Parathyroid adenoma (tissue), 2 donors: ENCODE measurements around the gene DYSF.
"Not testable (repeated sequence)": the region's sequence is repeated elsewhere in the genome, so short reads cannot be mapped to it uniquely, and the experiment has no call there.

ENCODE experiments used
- H2AFZ ChIP-seq: fragments of 300-600 bp; sonication (generic); one replicate; pipeline ENCODE4 v1.7.0; 2017; ENCODE audit warnings: antibody characterized with exemption, mild to moderate bottlenecking
- H3K27ac ChIP-seq: fragments of 300-600 bp; sonication (generic); one replicate; pipeline ENCODE4 v1.7.0; 2017
- H3K27me3 ChIP-seq: fragments of 300-600 bp; sonication (generic); one replicate; pipeline ENCODE4 v1.7.0; 2017; ENCODE audit warnings: low read length; ENCODE audit not compliant: control insufficient read depth, insufficient read depth
- H3K36me3 ChIP-seq: fragments of 300-600 bp; sonication (generic); one replicate; pipeline ENCODE4 v1.7.0; 2017; ENCODE audit warnings: low read length; ENCODE audit not compliant: control insufficient read depth, insufficient read depth
- H3K4me1 ChIP-seq: fragments of 300-600 bp; sonication (generic); one replicate; pipeline ENCODE4 v1.7.0; 2017; ENCODE audit warnings: control low read depth
- H3K4me2 ChIP-seq: fragments of 300-600 bp; sonication (generic); one replicate; pipeline ENCODE4 v1.7.0; 2017; ENCODE audit warnings: low read length
- H3K4me3 ChIP-seq: fragments of 300-600 bp; sonication (generic); one replicate; pipeline ENCODE4 v1.7.0; 2017; ENCODE audit warnings: low read depth, low read length
- H3K79me2 ChIP-seq: fragments of 300-600 bp; sonication (generic); one replicate; pipeline ENCODE4 v1.7.0; 2017; ENCODE audit warnings: control low read depth
- H3K9ac ChIP-seq: fragments of 300-600 bp; sonication (generic); one replicate; pipeline ENCODE4 v1.7.0; 2017; ENCODE audit warnings: mild to moderate bottlenecking
- H3K9me3 ChIP-seq: fragments of 300-600 bp; sonication (generic); one replicate; pipeline ENCODE4 v1.7.0; 2017; ENCODE audit warnings: low read length; ENCODE audit not compliant: control insufficient read depth
- TF ChIP-seq, protein P1 (sequence below): fragments of 300-600 bp; sonication (generic); IDR thresholded peaks from one replicate; pipeline ENCODE4 v1.7.0; 2017; ENCODE audit warnings: antibody characterized with exemption, mild to moderate bottlenecking
- donor health status: primary hyperparathyroidism.

DYSF gene

DNA sequence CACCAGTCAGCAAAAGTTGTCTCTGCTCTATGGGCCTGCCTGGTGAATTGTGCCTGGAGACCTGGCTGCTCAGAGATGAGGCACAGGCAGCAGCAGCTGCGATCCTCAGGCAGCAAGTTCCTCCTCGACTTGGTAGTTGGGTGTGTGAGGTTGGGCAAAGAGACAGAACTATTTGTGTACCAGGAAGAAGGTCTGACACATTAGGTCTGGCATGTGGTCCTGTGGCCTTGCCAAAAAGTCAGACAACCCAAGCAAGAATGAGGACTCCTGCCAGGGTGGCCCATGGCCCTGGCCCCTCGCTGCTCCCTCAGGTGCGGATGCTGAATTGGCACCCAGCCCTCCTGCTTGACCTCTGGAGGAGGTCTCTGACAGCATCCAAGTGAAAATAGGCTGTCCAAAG lies 192.7 kb downstream of the DYSF start:
- Histone ChIP-seq H3K4me1 (no peaks in the 10 kb centered on the region), H3K27ac (no peak overlapping the region), H3K4me3 (no peak overlapping the region), H3K9ac (no peak overlapping the region), H3K4me2 (no peak overlapping the region), H3K9me3 (no peaks in the 10 kb centered on the region), H2AFZ (no peak overlapping the region), H3K27me3 (no peaks in the 10 kb centered on the region), H3K79me2 (no peaks in the 10 kb centered on the region), H3K36me3 (no peaks in the 10 kb centered on the region)
- TF ChIP-seq, protein P1, sequence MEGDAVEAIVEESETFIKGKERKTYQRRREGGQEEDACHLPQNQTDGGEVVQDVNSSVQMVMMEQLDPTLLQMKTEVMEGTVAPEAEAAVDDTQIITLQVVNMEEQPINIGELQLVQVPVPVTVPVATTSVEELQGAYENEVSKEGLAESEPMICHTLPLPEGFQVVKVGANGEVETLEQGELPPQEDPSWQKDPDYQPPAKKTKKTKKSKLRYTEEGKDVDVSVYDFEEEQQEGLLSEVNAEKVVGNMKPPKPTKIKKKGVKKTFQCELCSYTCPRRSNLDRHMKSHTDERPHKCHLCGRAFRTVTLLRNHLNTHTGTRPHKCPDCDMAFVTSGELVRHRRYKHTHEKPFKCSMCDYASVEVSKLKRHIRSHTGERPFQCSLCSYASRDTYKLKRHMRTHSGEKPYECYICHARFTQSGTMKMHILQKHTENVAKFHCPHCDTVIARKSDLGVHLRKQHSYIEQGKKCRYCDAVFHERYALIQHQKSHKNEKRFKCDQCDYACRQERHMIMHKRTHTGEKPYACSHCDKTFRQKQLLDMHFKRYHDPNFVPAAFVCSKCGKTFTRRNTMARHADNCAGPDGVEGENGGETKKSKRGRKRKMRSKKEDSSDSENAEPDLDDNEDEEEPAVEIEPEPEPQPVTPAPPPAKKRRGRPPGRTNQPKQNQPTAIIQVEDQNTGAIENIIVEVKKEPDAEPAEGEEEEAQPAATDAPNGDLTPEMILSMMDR: no peak

DNA sequence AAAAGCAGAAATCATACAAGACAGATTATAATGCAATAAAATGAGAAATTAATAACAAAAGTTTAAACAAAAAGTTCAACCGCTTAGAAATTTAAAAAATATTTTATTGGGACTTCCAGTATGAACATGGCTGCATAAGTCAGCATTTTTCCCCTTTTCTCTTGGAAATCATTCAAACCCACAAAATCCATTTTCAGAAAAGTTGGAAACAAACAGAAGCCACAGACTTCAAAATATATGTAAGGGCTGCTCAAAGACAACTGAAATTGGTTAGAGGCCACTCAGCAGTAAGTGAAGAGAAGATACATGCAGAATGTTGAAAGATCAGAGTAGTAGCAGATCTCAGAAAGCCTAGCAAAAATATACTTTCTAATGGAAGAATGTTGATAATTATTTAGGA lies 194.0 kb downstream of the DYSF start:
- Histone ChIP-seq H3K4me1 (no peaks in the 10 kb centered on the region), H3K79me2 (no peaks in the 10 kb centered on the region), H3K9ac (no peak overlapping the region), H3K27ac (no peak overlapping the region), H3K4me3 (no peak overlapping the region), H3K4me2 (no peak overlapping the region), H3K9me3 (no peaks in the 10 kb centered on the region), H3K27me3 (no peaks in the 10 kb centered on the region), H2AFZ (no peak overlapping the region), H3K36me3 (no peaks in the 10 kb centered on the region)
- TF ChIP-seq, protein P1: no peak

DNA sequence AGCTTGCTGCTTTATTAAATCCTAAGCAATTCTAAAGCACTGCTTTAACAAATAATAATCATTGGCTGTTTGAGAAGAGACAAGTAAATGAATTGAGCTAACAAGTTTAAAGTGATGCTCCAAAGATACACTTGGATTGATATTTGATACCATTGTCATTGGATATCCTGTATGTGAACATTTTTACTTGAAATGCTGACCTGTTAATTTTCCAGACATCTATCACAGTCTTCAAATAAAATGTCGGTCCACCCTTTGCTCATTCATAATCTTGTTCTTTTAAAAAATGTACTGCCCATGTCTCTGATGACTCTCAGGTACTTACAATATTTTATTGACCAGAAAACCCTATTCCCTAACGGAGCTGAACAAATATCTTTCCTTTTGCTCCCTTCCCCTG lies 202.1 kb downstream of the DYSF start:
- Histone ChIP-seq H2AFZ (no peak overlapping the region), H3K4me1 (no peaks in the 10 kb centered on the region), H3K79me2 (no peaks in the 10 kb centered on the region), H3K4me3 (no peak overlapping the region), H3K36me3 (no peaks in the 10 kb centered on the region), H3K4me2 (no peak overlapping the region), H3K9me3 (no peaks in the 10 kb centered on the region), H3K27ac (no peak overlapping the region), H3K27me3 (no peaks in the 10 kb centered on the region), H3K9ac (no peak overlapping the region)
- TF ChIP-seq, protein P1: no peak

DNA sequence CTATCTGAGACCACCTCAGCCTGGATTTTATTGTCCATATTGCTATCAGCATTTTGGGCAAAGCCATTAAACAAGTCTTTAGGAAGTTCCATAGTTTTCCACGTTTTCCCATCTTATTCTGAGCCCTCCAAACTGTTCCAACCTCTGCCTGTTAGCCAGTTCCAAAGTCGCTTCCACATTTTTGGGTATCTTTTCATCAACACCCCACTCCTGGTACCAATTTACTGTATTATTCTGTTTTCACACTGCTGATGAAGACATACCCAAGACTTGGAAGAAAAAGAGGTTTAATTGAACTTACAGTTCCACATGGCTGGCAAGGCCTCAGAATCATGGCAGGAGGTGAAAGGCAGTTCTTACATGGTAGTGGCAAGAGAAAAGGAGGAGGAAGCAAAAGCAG lies 204.9 kb downstream of the DYSF start:
- H3K9me3 ChIP-seq, H3K27me3 ChIP-seq, H2AFZ ChIP-seq, H3K36me3 ChIP-seq, H3K4me3 ChIP-seq, H3K4me2 ChIP-seq, H3K27ac ChIP-seq, H3K4me1 ChIP-seq, H3K9ac ChIP-seq, H3K79me2 ChIP-seq: not testable (repeated sequence)

DNA sequence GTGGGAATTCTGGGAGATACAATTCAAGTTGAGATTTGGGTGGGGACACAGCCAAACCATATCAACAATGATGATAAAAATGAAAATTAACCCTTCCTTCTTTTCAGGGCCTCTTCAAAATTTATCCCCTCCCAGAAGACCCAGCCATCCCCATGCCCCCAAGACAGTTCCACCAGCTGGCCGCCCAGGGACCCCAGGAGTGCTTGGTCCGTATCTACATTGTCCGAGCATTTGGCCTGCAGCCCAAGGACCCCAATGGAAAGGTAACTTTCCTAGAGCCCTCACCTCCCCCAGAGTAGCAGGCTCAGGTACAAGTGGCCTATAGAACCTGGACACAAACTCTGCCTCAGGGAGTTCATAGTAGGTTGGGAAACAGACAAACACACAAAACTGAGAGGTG lies 205.4 kb downstream of the DYSF start:
- Histone ChIP-seq H3K4me2 (no peak overlapping the region), H3K9me3 (no peaks in the 10 kb centered on the region), H3K36me3 (no peaks in the 10 kb centered on the region), H3K4me3 (no peak overlapping the region), H3K9ac (no peak overlapping the region), H3K27ac (no peak overlapping the region), H2AFZ (no peak overlapping the region), H3K79me2 (no peaks in the 10 kb centered on the region), H3K4me1 (no peaks in the 10 kb centered on the region), H3K27me3 (no peaks in the 10 kb centered on the region)
- TF ChIP-seq, protein P1: no peak
